Astrocyte of the cerebellum (primary cell): ENCODE measurements around the gene LAMB1.

Source experiments
- DNase-seq: peaks from one replicate; pipeline ENCODE4 v3.0.0-alpha.2; 2011; ENCODE audit warnings: low read depth
- H3K4me3 ChIP-seq: 2 replicates; pipeline ENCODE4 v1.5.1; 2011; ENCODE audit warnings: mild to moderate bottlenecking, low read depth, low read length, moderate library complexity
- in situ Hi-C: cut with HindIII; loops from 2 replicates; pipeline ENCODE4 v1.10.0; 2017; ENCODE audit warnings: low sequenced_read_pairs
- TF ChIP-seq, protein P1 (sequence below): IDR thresholded peaks from 2 replicates; pipeline ENCODE4 v1.5.1; 2012; ENCODE audit warnings: low read length, low read depth, moderate library complexity, mild to moderate bottlenecking; ENCODE audit errors: missing control alignments

The LAMB1 gene

DNA sequence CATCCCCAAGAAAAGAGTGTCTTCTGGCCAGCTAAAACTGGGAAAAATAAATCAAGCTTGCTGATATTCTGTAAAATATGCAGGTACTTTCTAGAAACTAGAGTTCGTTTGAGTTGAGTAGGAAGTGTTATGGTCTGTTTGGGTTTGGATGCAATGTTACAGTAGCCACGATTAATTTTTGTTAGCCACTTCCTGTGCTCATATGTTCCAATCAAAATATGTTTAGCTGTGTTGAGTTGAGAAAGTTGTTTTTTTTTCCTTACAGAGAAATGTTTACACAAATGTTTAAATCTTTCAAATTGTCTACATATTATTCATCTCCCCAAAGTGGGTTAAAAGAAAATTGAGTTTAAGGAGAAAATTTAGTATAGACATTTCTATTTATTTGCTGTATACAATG, 11.3 kb upstream of the LAMB1 start:
- TF ChIP-seq, protein P1, sequence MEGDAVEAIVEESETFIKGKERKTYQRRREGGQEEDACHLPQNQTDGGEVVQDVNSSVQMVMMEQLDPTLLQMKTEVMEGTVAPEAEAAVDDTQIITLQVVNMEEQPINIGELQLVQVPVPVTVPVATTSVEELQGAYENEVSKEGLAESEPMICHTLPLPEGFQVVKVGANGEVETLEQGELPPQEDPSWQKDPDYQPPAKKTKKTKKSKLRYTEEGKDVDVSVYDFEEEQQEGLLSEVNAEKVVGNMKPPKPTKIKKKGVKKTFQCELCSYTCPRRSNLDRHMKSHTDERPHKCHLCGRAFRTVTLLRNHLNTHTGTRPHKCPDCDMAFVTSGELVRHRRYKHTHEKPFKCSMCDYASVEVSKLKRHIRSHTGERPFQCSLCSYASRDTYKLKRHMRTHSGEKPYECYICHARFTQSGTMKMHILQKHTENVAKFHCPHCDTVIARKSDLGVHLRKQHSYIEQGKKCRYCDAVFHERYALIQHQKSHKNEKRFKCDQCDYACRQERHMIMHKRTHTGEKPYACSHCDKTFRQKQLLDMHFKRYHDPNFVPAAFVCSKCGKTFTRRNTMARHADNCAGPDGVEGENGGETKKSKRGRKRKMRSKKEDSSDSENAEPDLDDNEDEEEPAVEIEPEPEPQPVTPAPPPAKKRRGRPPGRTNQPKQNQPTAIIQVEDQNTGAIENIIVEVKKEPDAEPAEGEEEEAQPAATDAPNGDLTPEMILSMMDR, result no peak

DNA sequence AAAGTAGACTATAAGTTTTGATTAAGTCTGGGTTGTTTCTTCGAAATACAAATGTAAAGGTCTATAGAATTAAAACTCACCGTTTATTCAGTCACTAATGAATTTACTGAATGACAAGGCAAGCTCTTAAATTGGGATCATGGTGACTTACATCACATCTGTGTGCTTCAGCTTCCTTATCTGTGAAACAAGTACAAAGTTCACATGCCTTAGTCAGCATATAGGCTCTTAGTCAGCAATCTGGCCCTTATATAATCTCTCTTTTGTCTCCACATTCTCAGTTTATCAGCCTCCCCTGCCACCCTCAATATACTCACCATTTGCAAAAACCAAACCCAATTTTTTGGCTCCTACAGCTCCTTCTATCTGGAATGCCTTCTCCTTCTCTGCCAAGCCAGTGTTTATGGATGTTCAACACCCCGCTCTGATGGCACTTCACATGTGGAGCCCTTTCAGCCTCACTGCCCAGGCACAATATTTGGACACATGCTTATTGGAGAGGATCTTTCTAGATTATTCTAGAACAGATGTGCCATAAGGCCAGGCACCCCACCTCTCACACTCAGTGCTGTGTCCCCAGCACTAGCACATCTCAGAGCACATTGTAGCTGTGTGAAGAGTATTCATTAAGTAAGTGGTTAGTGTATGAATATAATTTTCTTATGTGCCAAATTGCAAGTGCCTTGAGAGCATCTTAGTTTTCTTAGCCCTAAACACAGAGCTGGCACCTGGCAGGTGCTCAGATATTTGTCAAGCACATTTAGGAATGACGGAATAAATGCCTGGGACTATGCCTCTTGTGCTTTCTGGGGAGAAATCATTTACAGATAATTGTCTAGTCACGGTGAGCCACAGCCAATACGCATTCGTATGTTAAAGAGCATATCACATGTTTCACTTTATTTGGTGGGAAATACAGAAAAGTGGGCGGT, 9.8 kb upstream of the LAMB1 start:
- no peak for DNase-seq
- no peak overlapping the region for H3K4me3 ChIP-seq
- in situ Hi-C loops, result no loop called here
- TF ChIP-seq, protein P1, result no peak

More for the DNA sequence above, 11.3 kb upstream of the LAMB1 start:
- H3K4me3 ChIP-seq, result no peak overlapping the region
- no peak for DNase-seq
- in situ Hi-C loops, result no loop called here

DNA sequence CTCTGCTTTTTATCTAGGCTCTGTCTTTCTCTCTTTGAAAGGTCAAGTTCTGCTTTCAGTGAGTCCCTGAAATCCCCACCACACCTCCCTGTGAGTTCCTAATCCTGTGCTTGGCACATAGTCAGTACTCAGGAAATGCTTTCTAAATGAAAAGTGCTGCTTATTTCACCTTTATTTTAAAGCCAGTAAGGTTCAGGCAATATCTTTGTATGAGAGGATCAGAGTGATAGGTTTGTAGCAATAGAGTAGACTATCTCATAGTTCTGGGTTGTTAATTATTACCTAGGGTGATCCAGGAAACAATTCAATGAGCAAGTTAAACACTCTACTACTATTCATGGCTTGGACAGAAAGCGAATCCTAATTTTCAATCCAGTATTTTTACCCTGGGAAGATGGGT, 7.4 kb upstream of the LAMB1 start:
- no peak overlapping the region for H3K4me3 ChIP-seq
- in situ Hi-C loops, result no loop called here
- TF ChIP-seq, protein P1, result no peak
- DNase-seq, result no peak

DNA sequence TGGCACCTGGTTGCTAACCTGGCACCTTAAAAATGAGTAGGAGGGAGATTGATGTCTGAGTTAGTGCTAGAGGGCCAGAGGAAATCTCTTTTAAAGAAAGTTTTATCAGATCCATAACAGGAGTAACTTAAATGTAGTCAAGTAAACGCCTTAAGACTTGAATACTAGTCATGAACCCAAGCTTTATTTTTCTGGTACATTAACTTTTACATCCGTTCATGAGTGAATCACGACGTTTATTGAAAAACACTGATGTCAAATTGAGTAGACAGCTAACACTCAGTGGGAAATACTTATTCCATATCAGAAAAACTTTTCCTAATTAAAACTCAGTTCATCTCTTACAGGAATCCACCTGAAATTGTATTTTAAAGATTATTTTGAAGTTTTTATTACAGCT, 6.9 kb upstream of the LAMB1 start:
- DNase-seq, result no peak
- H3K4me3 ChIP-seq, result no peak overlapping the region
- TF ChIP-seq, protein P1, result no peak
- in situ Hi-C loops, result no loop called here

DNA sequence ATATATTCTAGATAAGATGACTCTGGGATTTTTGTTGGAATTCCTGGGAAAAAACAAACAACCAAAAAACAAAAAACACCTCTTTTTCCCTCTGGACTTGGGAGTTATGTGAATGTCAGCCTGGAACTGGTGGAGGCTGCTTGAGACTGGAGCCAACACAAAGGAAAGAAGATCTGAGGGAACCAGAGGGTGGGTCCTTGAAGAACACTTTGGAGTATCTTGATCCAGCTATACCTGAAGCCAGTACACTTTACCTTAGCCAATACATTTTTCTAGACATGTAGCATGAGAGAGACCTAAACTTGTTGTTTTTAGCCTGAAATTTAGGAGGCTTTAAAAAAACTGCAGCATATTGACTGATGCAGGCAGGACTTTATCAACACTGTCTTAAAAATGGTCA, 5.9 kb upstream of the LAMB1 start:
- TF ChIP-seq, protein P1, result no peak
- no peak overlapping the region for H3K4me3 ChIP-seq
- in situ Hi-C loops, result no loop called here
- DNase-seq, result no peak

DNA sequence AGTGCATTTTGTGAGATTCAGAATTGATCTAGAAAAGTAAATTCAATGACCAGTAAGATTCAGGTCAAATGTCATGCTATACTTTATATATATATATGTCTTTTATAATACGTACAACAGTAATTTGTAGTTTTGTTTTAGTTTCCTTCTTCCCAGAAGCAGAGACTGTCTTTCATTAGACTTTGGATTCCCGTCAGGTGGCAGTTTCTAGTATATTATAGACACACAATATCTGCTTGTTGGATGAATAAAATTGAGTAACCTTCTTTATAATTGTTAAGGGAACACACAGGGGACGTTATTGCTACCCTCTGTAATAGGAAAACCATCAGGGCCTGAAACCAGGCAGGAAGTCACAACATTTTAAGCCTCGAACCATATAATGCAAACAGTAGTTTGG, 5.3 kb upstream of the LAMB1 start:
- no peak overlapping the region for H3K4me3 ChIP-seq
- TF ChIP-seq, protein P1, result no peak
- in situ Hi-C loops, result no loop called here
- no peak for DNase-seq
